Spleen (tissue), 7 donors: ENCODE results near the gene ZNF175.

Experiments used
- POLR2A ChIP-seq, 3 donors: fragments of 450-650 bp; IDR thresholded peaks; one replicate each; pipeline ENCODE4 v1.5.1; 2017; ENCODE audit warnings: antibody characterized with exemption in 3 of 3, mild to moderate bottlenecking in 1 of 3
- POLR2AphosphoS5 ChIP-seq, 3 donors: sonication (generic); formaldehyde crosslinking; IDR thresholded peaks; one replicate each; pipeline ENCODE4 v1.5.1; 2017; ENCODE audit warnings: antibody characterized with exemption in 3 of 3
- TF ChIP-seq, protein P1 (sequence below), 11 experiments: fragments of 200-600 bp in 7 of 11; fragments of 450-650 bp in 4 of 11; sonication (generic) in 4 of 11; IDR thresholded peaks in 8 of 11; conservative IDR thresholded peaks in 3 of 11; 1 replicate in 7 of 11; 2 replicates in 4 of 11; pipeline versions ENCODE4 v1.4.0 to v1.8.0; 2016 to 2021; ENCODE audit warnings: antibody characterized with exemption in 11 of 11, inconsistent platforms in 4 of 11, mild to moderate bottlenecking in 1 of 11
- donor health status: DM: no; HTN: no; CAD: no; lungs with moderate emphysema.
- donor health status: DM: no; HTN: no; CAD: no.
- donor health status: DM: no; HTN: no; CAD: no.

- no peak for TF ChIP-seq POLR2A (IDR thresholded peaks at IDR 0.05)
- TF ChIP-seq, protein P1, sequence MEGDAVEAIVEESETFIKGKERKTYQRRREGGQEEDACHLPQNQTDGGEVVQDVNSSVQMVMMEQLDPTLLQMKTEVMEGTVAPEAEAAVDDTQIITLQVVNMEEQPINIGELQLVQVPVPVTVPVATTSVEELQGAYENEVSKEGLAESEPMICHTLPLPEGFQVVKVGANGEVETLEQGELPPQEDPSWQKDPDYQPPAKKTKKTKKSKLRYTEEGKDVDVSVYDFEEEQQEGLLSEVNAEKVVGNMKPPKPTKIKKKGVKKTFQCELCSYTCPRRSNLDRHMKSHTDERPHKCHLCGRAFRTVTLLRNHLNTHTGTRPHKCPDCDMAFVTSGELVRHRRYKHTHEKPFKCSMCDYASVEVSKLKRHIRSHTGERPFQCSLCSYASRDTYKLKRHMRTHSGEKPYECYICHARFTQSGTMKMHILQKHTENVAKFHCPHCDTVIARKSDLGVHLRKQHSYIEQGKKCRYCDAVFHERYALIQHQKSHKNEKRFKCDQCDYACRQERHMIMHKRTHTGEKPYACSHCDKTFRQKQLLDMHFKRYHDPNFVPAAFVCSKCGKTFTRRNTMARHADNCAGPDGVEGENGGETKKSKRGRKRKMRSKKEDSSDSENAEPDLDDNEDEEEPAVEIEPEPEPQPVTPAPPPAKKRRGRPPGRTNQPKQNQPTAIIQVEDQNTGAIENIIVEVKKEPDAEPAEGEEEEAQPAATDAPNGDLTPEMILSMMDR (IDR thresholded peaks at IDR 0.05 in 8 of 11, conservative IDR thresholded peaks at IDR 0.05 in 3 of 11), result no peak
- TF ChIP-seq POLR2AphosphoS5 (IDR thresholded peaks at IDR 0.05), result no peak
Observed at GRCh38 chr19:51521357-51521756, 49.7 kb upstream of the ZNF175 start.
